Measurements from ENCODE around the gene GPR150. TPM values are rescaled to one million over a fixed set of nuclear protein-coding genes. Genes with fewer than 3 reads are reported as not detected.

The GPR150 gene
- total and polyA plus RNA-seq, 9 of the 15 experiments (the other 6 are each of a cell fraction or from before 2014, with no cell fraction given), result not detected

- TF ChIP-seq BCLAF1 (IDR thresholded peaks at IDR 0.05; ENCODE audit: borderline replicate concordance in 1 of 2, control insufficient read depth in 1 of 2, low read depth in 2 of 2, low read length in 1 of 2) (0 out of 4 replicates have a peak, but pooled peaks of 1 of the 2 experiments have one; percentile 48), NFIX (CRISPR knock-in tag; IDR thresholded peaks at IDR 0.05; ENCODE audit: low read depth) (no peak), CBFA2T2 (conservative IDR thresholded peaks at IDR 0.05) (peak; percentile 29), SETDB1 (IDR thresholded peaks at IDR 0.05; ENCODE audit: low read length) (no peak), BACH1 (tag; IDR thresholded peaks at IDR 0.05) (peak; percentile 89; the same call in 1 of the 2 replicates), PHTF2 (CRISPR knock-in tag; IDR thresholded peaks at IDR 0.05) (no peak), ESRRB (CRISPR knock-in tag; IDR thresholded peaks at IDR 0.05; ENCODE audit: borderline replicate concordance) (no peak), PHB (CRISPR knock-in tag; IDR thresholded peaks at IDR 0.05) (no peak), AFF4 (CRISPR knock-in tag; IDR thresholded peaks at IDR 0.05) (no peak), DLX4 (CRISPR knock-in tag; IDR thresholded peaks at IDR 0.05) (no peak), ZNF184 (CRISPR knock-in tag; IDR thresholded peaks at IDR 0.05) (no peak), ZNF436 (CRISPR knock-in tag; IDR thresholded peaks at IDR 0.05) (no peak), MLLT1 (IDR thresholded peaks at IDR 0.05) (peak; percentile 91 to 96)
- TF ChIP-seq, protein P1, sequence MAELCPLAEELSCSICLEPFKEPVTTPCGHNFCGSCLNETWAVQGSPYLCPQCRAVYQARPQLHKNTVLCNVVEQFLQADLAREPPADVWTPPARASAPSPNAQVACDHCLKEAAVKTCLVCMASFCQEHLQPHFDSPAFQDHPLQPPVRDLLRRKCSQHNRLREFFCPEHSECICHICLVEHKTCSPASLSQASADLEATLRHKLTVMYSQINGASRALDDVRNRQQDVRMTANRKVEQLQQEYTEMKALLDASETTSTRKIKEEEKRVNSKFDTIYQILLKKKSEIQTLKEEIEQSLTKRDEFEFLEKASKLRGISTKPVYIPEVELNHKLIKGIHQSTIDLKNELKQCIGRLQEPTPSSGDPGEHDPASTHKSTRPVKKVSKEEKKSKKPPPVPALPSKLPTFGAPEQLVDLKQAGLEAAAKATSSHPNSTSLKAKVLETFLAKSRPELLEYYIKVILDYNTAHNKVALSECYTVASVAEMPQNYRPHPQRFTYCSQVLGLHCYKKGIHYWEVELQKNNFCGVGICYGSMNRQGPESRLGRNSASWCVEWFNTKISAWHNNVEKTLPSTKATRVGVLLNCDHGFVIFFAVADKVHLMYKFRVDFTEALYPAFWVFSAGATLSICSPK (IDR thresholded peaks at IDR 0.05; ENCODE audit: borderline replicate concordance), result no peak
Observed at GRCh38 chr5:95647886-95648860, 28.3 kb downstream of the GPR150 start (continued).
